Activated CD4-positive, alpha-beta memory T cell treated with anti-CD3 and anti-CD28 coated beads for 36 hours (primary cell): ENCODE results near the gene TEX29. TPM values are rescaled to one million over a fixed set of nuclear protein-coding genes. Genes with fewer than 3 reads are reported as not detected.

ENCODE experiments used
- CTCF ChIA-PET: fragments of 350-600 bp; sonication (Branson Sonifier 250); formaldehyde crosslinking; loops from one replicate; lab custom pipeline; 2021; ENCODE audit warnings: antibody characterized with exemption, inconsistent platforms; lab: Charles Lee
- POLR2A ChIA-PET: fragments of 350-600 bp; sonication (Branson Sonifier 250); formaldehyde crosslinking; loops from one replicate; lab custom pipeline; 2021; ENCODE audit warnings: antibody characterized with exemption; lab: Charles Lee
- DNase-seq: peaks from one replicate; pipeline ENCODE4 v3.0.0-alpha.2; 2020
- H3K27ac Mint-ChIP-seq: one replicate; pipeline ENCODE4 v1.8.0; 2021; ENCODE audit warnings: mixed read lengths
- H3K27me3 Mint-ChIP-seq: one replicate; pipeline ENCODE4 v1.8.0; 2021; ENCODE audit warnings: mixed read lengths
- H3K36me3 Mint-ChIP-seq: one replicate; pipeline ENCODE4 v1.8.0; 2021; ENCODE audit warnings: mixed read lengths
- H3K4me1 Mint-ChIP-seq: one replicate; pipeline ENCODE4 v1.8.0; 2021; ENCODE audit warnings: low read depth, mixed read lengths
- H3K4me3 Mint-ChIP-seq: one replicate; pipeline ENCODE4 v1.8.0; 2021; ENCODE audit warnings: mild to moderate bottlenecking, mixed read lengths
- H3K9me3 Mint-ChIP-seq: one replicate; pipeline ENCODE4 v1.8.0; 2021; ENCODE audit warnings: mixed read lengths
- intact Hi-C: fragments of 100-400 bp; cut with micrococcal nuclease; formaldehyde crosslinking; loops from one replicate; pipeline ENCODE4 v1.15.1; 2023
- total RNA-seq, 2 experiments: library from RNA; stranded (reverse); gene quantifications; one replicate each; pipeline ENCODE4 v1.2.3, GENCODE V29; 2021

TEX29 gene
- total RNA-seq, 2 experiments from 2014 or later = 0.39 to 0.43 TPM

- POLR2A ChIA-PET = no interaction called here
- H3K4me1 Mint-ChIP-seq = peaks cover 6% of the 10 kb centered on the region
- no peak overlapping the region for H3K27ac Mint-ChIP-seq
- DNase-seq = no peak
- no peak overlapping the region for H3K4me3 Mint-ChIP-seq
- no peaks in the 10 kb centered on the region for H3K27me3 Mint-ChIP-seq
- H3K9me3 Mint-ChIP-seq = no peaks in the 10 kb centered on the region
- no peaks in the 10 kb centered on the region for H3K36me3 Mint-ChIP-seq
- intact Hi-C loops = no loop called here
- CTCF ChIA-PET = no interaction called here
These were observed 6.2 kb downstream of the TEX29 start for GRCh38 chr13:111326621-111326965.

GRCh38 chr13:111326981-111327642 lies 6.7 kb downstream of the TEX29 start:
- ChIA-PET POLR2A (no interaction called here), CTCF (no interaction called here)
- intact Hi-C loops = no loop called here

GRCh38 chr13:111327730-111328573 lies 7.5 kb downstream of the TEX29 start:
- DNase-seq = no peak
- H3K9me3 Mint-ChIP-seq = no peaks in the 10 kb centered on the region
- intact Hi-C loops = no loop called here
- POLR2A ChIA-PET = no interaction called here
- no peak overlapping the region for H3K27ac Mint-ChIP-seq
- peaks cover 6% of the 10 kb centered on the region for H3K4me1 Mint-ChIP-seq
- H3K27me3 Mint-ChIP-seq = no peaks in the 10 kb centered on the region
- no peak overlapping the region for H3K4me3 Mint-ChIP-seq
- H3K36me3 Mint-ChIP-seq = peaks cover 6% of the 10 kb centered on the region
- CTCF ChIA-PET = no interaction called here

More at GRCh38 chr13:111326981-111327642, 6.7 kb downstream of the TEX29 start:
- H3K36me3 Mint-ChIP-seq = peaks cover 3% of the 10 kb centered on the region
- no peak overlapping the region for H3K27ac Mint-ChIP-seq
- no peak overlapping the region for H3K4me3 Mint-ChIP-seq
- H3K9me3 Mint-ChIP-seq = no peaks in the 10 kb centered on the region
- H3K4me1 Mint-ChIP-seq = peaks cover 6% of the 10 kb centered on the region
- no peak for DNase-seq
- no peaks in the 10 kb centered on the region for H3K27me3 Mint-ChIP-seq

- intact Hi-C loops = no loop called here
- ChIA-PET POLR2A (no interaction called here), CTCF (no interaction called here)
- no peak overlapping the region for H3K4me3 Mint-ChIP-seq
- no peaks in the 10 kb centered on the region for H3K9me3 Mint-ChIP-seq
- H3K27ac Mint-ChIP-seq = no peak overlapping the region
- DNase-seq = no peak
- H3K36me3 Mint-ChIP-seq = peaks cover 6% of the 10 kb centered on the region
- no peaks in the 10 kb centered on the region for H3K27me3 Mint-ChIP-seq
- H3K4me1 Mint-ChIP-seq = peaks cover 3% of the 10 kb centered on the region
These were observed 8.3 kb downstream of the TEX29 start for GRCh38 chr13:111328574-111329410.

- POLR2A ChIA-PET = no interaction called here
- CTCF ChIA-PET = no interaction called here
- Mint-ChIP-seq H3K4me1 (no peaks in the 10 kb centered on the region), H3K27me3 (no peaks in the 10 kb centered on the region), H3K4me3 (no peak overlapping the region), H3K9me3 (no peaks in the 10 kb centered on the region), H3K27ac (no peak overlapping the region), H3K36me3 (peaks cover 6% of the 10 kb centered on the region)
- no peak for DNase-seq
- intact Hi-C loops = no loop called here
These were observed 9.2 kb downstream of the TEX29 start for GRCh38 chr13:111329641-111330040.

GRCh38 chr13:111330066-111330610 lies 9.7 kb downstream of the TEX29 start:
- H3K9me3 Mint-ChIP-seq = no peaks in the 10 kb centered on the region
- intact Hi-C loops = no loop called here
- no peak for DNase-seq
- no peak overlapping the region for H3K4me3 Mint-ChIP-seq
- H3K27ac Mint-ChIP-seq = no peak overlapping the region
- H3K27me3 Mint-ChIP-seq = no peaks in the 10 kb centered on the region
- ChIA-PET CTCF (no interaction called here), POLR2A (no interaction called here)
- H3K4me1 Mint-ChIP-seq = no peaks in the 10 kb centered on the region
- H3K36me3 Mint-ChIP-seq = peaks cover 6% of the 10 kb centered on the region

GRCh38 chr13:111335298-111335697 lies 14.9 kb downstream of the TEX29 start:
- DNase-seq = no peak
- peaks cover 11% of the 10 kb centered on the region for H3K36me3 Mint-ChIP-seq
- H3K4me1 Mint-ChIP-seq = no peaks in the 10 kb centered on the region
- H3K27me3 Mint-ChIP-seq = no peaks in the 10 kb centered on the region
- H3K9me3 Mint-ChIP-seq = no peaks in the 10 kb centered on the region
- no peak overlapping the region for H3K4me3 Mint-ChIP-seq
- H3K27ac Mint-ChIP-seq = no peak overlapping the region
- ChIA-PET CTCF (no interaction called here), POLR2A (no interaction called here)
- intact Hi-C loops = no loop called here

GRCh38 chr13:111336666-111337065 lies 16.2 kb downstream of the TEX29 start:
- ChIA-PET CTCF (no interaction called here), POLR2A (no interaction called here)
- Mint-ChIP-seq H3K27me3 (no peaks in the 10 kb centered on the region), H3K9me3 (no peaks in the 10 kb centered on the region), H3K4me1 (no peaks in the 10 kb centered on the region), H3K36me3 (peaks cover 11% of the 10 kb centered on the region), H3K4me3 (no peak overlapping the region), H3K27ac (no peak overlapping the region)
- no peak for DNase-seq
- intact Hi-C loops = no loop called here

GRCh38 chr13:111337206-111337605 lies 16.8 kb downstream of the TEX29 start:
- Mint-ChIP-seq H3K4me3 (no peak overlapping the region), H3K4me1 (no peaks in the 10 kb centered on the region), H3K27me3 (no peaks in the 10 kb centered on the region), H3K36me3 (peaks cover 7% of the 10 kb centered on the region), H3K27ac (no peak overlapping the region), H3K9me3 (no peaks in the 10 kb centered on the region)
- POLR2A ChIA-PET = no interaction called here
- intact Hi-C loops = no loop called here
- DNase-seq = no peak
- CTCF ChIA-PET = no interaction called here

- Mint-ChIP-seq H3K4me3 (no peak overlapping the region), H3K9me3 (no peaks in the 10 kb centered on the region), H3K4me1 (no peaks in the 10 kb centered on the region), H3K36me3 (peaks cover 6% of the 10 kb centered on the region), H3K27ac (no peak overlapping the region), H3K27me3 (no peaks in the 10 kb centered on the region)
- ChIA-PET CTCF (no interaction called here), POLR2A (no interaction called here)
- intact Hi-C loops = no loop called here
- no peak for DNase-seq
These were observed 17.3 kb downstream of the TEX29 start for GRCh38 chr13:111337741-111338140.

GRCh38 chr13:111338841-111339240 lies 18.4 kb downstream of the TEX29 start:
- POLR2A ChIA-PET = no interaction called here
- no peak overlapping the region for H3K27ac Mint-ChIP-seq
- intact Hi-C loops = no loop called here
- no peaks in the 10 kb centered on the region for H3K4me1 Mint-ChIP-seq
- no peak overlapping the region for H3K4me3 Mint-ChIP-seq
- CTCF ChIA-PET = no interaction called here
- no peaks in the 10 kb centered on the region for H3K9me3 Mint-ChIP-seq
- H3K27me3 Mint-ChIP-seq = no peaks in the 10 kb centered on the region
- peaks cover 5% of the 10 kb centered on the region for H3K36me3 Mint-ChIP-seq
- DNase-seq = no peak
